SJSA1 (cell line): ENCODE results near the gene NR2F1. TPM values are rescaled to one million over a fixed set of nuclear protein-coding genes. Genes with fewer than 3 reads are reported as not detected.

Experiments used
- DNase-seq, 2 experiments: peaks; one replicate each; pipeline ENCODE4 v3.0.0-alpha.2; 2015 to 2020; ENCODE audit warnings: low spot score in 2 of 2, low read depth in 1 of 2
- H3K27ac ChIP-seq: fragments of 250-450 bp; sonication (Bioruptor Pico); 2 replicates; pipeline ENCODE4 v1.5.1; 2020; ENCODE audit warnings: mild to moderate bottlenecking, moderate library complexity
- H3K27me3 ChIP-seq: fragments of 250-450 bp; sonication (Bioruptor Pico); replicated peaks from 2 replicates; pipeline ENCODE4 v1.5.1; 2020; ENCODE audit warnings: mild to moderate bottlenecking, moderate library complexity
- H3K36me3 ChIP-seq: fragments of 250-450 bp; sonication (Bioruptor Pico); 2 replicates; pipeline ENCODE4 v1.5.1; 2020; ENCODE audit warnings: mild to moderate bottlenecking
- H3K4me1 ChIP-seq: fragments of 250-450 bp; sonication (Bioruptor Pico); replicated peaks from 2 replicates; pipeline ENCODE4 v1.6.1; 2021; ENCODE audit warnings: mild to moderate bottlenecking
- H3K4me3 ChIP-seq: fragments of 250-450 bp; sonication (Bioruptor Pico); 2 replicates; pipeline ENCODE4 v1.5.1; 2020; ENCODE audit warnings: mild to moderate bottlenecking
- H3K9me3 ChIP-seq: fragments of 250-450 bp; sonication (Bioruptor Pico); replicated peaks from 2 replicates; pipeline ENCODE4 v1.5.1; 2020; ENCODE audit warnings: mild to moderate bottlenecking
- total RNA-seq: library from RNA; depleted of rRNA; stranded (reverse); fragments of >200 nt; shearing (Covaris generic); gene quantifications from 2 replicates; pipeline ENCODE4 v1.2.3, GENCODE V29; 2014

The NR2F1 gene
- total RNA-seq, 1 experiment from 2014 or later, result 6.2 TPM

GRCh38 chr5:93601071-93601801 is 18.2 kb downstream of the NR2F1 start:
- H3K27ac ChIP-seq, result no peak overlapping the region
- H3K36me3 ChIP-seq, result no peaks in the 10 kb centered on the region
- H3K4me1 ChIP-seq, result peaks cover 4% of the 10 kb centered on the region; the same call in 1 of the 2 replicates
- H3K27me3 ChIP-seq, result no peaks in the 10 kb centered on the region
- no peaks in the 10 kb centered on the region for H3K9me3 ChIP-seq
- H3K4me3 ChIP-seq, result no peak overlapping the region
- no peak for DNase-seq

DNA sequence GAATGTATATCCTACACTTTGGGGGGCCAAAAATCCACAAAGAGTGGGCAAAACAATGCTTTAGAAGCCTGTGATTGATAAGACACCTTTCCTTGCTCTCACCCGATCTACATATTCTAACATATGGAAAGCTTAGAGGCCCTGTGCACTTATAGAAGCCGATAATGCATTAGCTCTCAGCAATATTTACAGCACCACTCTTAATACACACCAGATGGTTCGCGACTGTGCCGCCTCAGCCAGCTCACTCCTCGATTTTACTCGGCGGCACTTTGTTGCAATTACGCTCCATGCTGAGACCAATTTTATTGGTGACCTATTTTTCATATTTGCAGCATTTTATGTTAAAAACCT is 18.8 kb downstream of the NR2F1 start:
- peaks cover 6% of the 10 kb centered on the region for H3K4me1 ChIP-seq
- H3K36me3 ChIP-seq, result no peaks in the 10 kb centered on the region
- no peak for DNase-seq
- H3K27ac ChIP-seq, result no peak overlapping the region
- H3K27me3 ChIP-seq, result no peaks in the 10 kb centered on the region
- no peak overlapping the region for H3K4me3 ChIP-seq
- no peaks in the 10 kb centered on the region for H3K9me3 ChIP-seq

DNA sequence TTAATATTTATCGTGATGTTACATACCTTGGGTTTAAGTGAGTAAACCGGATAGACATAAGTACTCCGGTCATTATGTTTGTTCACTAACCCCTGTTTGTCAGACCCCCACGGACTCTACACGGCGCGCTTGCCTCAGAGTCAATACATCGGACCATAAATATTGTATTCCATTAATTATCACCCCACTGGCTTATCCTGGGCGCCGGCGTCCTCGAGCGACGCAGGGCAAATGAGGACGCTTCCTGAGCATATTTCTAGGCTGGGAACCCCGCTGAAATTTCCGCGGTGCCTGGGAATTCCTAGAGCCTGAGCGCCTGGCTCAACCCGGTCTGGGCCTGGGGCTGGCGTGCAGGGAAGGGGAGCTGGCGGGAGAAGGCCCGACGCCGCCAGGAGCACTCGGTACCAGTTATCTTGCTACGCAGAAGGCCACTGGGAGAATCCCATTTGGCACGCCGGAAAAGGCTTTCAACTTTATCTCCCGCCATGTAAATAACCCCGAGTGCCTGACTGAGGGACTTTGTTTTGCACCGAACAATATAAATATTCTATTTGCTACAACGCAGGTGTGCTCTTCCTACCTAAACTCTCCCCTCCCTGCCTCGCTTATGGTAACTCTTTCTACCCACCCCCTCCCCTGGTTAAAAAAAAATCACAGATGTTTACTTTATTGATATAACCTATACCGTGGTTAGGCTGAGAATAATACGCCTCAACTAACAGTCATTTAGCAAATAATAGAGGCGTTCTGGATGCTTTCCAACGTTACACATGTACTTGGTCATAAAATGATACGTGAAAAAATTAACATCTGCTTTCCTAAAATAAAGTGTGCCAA is 19.4 kb downstream of the NR2F1 start:
- no peaks in the 10 kb centered on the region for H3K36me3 ChIP-seq
- no peaks in the 10 kb centered on the region for H3K27me3 ChIP-seq
- H3K4me1 ChIP-seq, result peaks cover 12% of the 10 kb centered on the region
- H3K9me3 ChIP-seq, result no peaks in the 10 kb centered on the region
- H3K27ac ChIP-seq, result no peak overlapping the region
- DNase-seq, result no peak
- H3K4me3 ChIP-seq, result no peak overlapping the region

DNA sequence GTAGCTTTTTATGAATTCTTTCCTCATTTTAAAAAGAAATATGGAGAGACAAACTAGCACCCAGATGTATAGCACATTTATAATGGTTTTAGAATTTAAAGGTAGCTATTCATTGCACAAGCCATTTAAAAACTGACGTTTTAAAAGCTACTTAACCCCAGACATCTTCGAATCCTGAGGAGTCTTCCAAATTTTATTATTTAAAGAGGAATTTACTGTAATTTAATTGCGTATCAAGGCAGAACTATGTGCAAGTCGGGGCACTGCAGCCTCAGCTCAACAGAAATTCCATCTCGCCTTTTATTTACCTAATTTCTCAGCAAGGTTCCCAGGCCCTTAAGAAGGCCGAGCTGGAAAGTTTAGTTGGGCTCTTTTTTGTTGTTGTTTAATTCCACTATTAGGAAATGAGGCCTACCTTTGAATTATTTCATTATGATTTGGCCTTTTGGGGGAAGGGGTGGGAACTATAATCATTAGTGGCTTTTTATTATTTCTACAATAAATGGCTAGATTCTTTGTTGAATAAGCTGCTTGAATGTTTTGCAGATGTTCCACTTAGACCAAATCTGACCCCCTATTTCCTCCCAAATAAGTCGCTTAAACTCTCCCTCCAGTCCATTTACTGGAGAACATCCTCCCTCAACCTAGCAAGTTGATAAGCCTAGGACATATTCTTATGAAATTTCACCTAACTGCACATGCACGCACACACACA is 20.2 kb downstream of the NR2F1 start:
- no peak overlapping the region for H3K27ac ChIP-seq
- no peak overlapping the region for H3K4me3 ChIP-seq
- peaks cover 19% of the 10 kb centered on the region for H3K4me1 ChIP-seq
- DNase-seq, result no peak
- no peaks in the 10 kb centered on the region for H3K27me3 ChIP-seq
- H3K9me3 ChIP-seq, result no peaks in the 10 kb centered on the region
- no peaks in the 10 kb centered on the region for H3K36me3 ChIP-seq

DNA sequence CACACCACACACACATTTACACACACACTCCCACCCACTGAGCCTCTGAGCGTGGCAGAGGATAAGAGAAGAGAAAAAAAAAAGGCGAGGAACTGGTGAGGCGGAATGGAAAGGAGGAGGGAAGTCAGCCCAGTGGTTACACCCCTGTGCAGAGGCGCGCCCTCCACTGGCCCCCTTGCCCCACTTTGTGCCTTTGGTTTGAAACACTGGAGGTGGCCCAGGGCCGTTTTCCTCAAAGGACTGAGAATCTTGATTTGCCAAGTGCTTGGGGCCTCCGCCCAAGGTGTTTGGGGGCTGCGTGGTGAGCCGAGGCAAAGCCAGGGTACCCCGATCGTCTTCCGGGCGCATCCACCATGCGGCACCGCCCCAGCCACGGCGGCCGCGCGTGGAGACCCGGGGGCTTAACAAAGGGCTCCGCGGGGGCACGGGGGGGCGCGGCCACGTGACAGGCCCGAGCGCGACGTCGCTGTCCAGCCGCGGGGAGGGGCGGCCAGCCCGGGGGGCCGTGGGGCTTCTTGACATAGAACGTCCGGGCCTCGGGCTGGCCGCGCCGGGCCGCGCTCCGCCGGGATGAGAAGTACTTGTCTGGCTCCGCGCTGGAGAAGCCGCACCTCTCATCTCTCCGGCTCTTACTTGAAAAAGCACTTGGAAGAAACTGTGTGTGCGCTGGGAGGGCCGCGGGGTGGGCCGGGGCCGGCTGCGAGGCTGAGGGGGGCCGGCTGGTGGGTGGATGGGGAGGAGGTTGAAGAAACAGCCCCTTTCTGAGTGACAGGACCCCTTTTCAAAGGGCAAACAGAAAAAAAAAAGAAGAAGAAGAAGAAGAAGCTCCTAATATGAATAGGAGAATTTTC is 21.0 kb downstream of the NR2F1 start:
- no peak for DNase-seq
- H3K9me3 ChIP-seq, result no peaks in the 10 kb centered on the region
- no peak overlapping the region for H3K27ac ChIP-seq
- H3K36me3 ChIP-seq, result no peaks in the 10 kb centered on the region
- no peak overlapping the region for H3K4me3 ChIP-seq
- H3K4me1 ChIP-seq, result peaks cover 19% of the 10 kb centered on the region
- H3K27me3 ChIP-seq, result peaks cover 7% of the 10 kb centered on the region

DNA sequence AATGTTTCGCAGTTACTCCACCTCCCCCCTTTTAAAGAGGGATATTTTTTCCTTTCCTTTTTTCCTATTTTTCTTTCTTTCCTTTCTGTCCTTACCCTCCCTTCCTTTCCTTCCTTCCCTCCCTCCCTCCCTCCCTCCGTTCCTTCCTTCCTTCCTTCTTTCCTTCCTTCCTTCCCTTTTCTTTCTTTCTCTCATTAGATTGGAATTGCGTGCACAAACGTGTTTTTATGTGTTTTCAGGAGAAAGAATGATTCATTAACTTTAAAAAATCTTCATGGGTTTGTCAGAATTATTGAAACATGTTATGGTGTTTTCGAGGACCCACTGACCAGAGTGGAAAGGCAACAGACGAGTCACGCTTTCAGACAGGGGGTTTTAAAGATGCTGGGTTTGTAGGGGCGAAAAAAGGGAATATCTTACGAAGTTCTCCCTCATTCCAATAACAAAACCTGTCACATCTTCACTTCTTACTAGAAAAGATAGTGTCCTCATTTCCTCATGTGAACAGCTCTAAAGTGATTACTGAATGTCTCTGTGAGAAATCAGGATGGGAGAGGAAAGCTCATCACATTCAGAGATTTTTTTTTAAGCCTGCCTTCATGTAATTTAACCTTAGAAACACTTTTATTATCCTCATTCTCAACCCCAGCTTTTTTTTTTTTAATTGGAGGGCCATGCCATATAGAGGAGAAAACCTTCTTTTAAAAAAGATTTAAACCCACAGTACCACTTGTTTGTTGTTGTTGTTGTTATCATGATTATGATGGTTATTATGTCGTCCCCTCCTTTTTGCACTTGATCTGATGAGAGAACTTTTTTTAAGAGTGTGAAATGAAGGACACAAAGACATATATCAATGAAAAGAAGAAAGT is 21.9 kb downstream of the NR2F1 start:
- no peak for DNase-seq
- Histone ChIP-seq H3K9me3 (no peaks in the 10 kb centered on the region), H3K36me3 (no peaks in the 10 kb centered on the region), H3K27me3 (peaks cover 15% of the 10 kb centered on the region), H3K27ac (no peak overlapping the region), H3K4me3 (no peak overlapping the region), H3K4me1 (peaks cover 19% of the 10 kb centered on the region)

DNA sequence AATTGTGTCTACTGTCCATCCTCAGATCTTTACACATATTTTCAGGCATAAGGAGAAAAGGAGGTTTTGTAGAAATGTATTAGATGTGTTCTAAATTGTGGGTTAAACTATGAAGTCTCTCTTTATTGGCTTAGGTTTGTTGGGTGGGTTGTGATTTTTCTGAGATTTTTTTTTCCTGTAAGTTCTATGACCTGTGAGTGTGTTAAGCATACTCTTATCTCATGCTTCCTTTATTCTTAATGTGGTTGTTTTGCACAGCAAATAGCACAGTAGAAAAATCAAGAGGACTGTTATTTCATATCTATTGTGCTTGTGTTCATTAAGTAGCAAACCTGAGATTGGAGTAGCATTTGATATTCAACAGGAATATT is 23.3 kb downstream of the NR2F1 start:
- Histone ChIP-seq H3K36me3 (no peaks in the 10 kb centered on the region), H3K27me3 (peaks cover 30% of the 10 kb centered on the region), H3K4me1 (peaks cover 15% of the 10 kb centered on the region), H3K4me3 (no peak overlapping the region), H3K27ac (no peak overlapping the region), H3K9me3 (no peaks in the 10 kb centered on the region)
- DNase-seq, result no peak

DNA sequence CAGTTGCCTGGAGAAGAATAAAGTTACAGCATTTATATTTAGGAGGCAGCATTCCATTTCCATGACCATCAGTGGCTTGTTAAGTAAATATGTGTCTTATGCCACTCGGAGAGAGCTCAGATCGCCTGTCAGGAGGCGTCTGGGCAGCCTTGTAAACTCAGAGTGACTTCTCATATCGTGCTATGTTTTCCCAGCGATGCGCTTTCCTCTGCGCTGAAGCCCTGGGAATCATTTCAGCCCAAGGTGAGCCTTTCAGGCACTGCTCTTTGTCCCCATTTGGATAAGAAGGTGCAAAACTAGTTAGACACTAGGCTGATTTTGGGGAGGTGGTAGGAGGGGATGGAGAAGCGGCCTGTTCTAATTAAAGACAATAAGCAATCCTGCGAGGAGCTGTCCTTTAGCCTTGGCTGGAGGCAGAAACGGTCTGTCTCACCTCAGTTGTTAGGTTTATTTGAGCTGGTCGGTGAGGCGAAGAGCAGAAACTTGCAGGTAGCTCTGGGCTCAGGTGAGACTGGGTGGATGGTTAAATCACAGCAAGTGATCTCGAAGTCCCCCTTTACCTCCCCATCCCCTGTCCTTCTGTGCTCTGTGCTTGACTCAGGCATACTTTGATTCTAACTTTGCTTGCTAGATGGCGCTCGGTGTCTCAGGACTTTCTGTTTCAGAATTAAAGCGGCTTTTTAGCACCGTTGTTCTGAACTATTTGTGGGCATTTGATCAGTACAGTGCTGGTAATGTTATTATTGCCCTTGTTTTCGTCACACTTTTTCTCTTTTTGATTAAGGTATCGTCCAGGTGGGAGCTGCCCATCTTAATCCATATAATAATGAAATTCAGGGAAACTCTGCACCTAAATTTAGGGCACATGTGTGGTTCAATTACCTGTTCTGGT is 24.6 kb downstream of the NR2F1 start:
- H3K9me3 ChIP-seq, result no peaks in the 10 kb centered on the region
- H3K4me3 ChIP-seq, result peak overlapping the region; percentile 27
- peak overlapping the region; percentile 40 for H3K27ac ChIP-seq
- H3K4me1 ChIP-seq, result peaks cover 21% of the 10 kb centered on the region
- H3K36me3 ChIP-seq, result no peaks in the 10 kb centered on the region
- DNase-seq, result peak; percentile 69 to 73
- peaks cover 40% of the 10 kb centered on the region for H3K27me3 ChIP-seq

- DNase-seq, result no peak
- Histone ChIP-seq H3K36me3 (no peaks in the 10 kb centered on the region), H3K27me3 (peaks cover 53% of the 10 kb centered on the region), H3K4me1 (peaks cover 21% of the 10 kb centered on the region), H3K9me3 (no peaks in the 10 kb centered on the region), H3K27ac (no peak overlapping the region), H3K4me3 (no peak overlapping the region)
Measured at GRCh38 chr5:93608855-93609254, 25.8 kb downstream of the NR2F1 start.

DNA sequence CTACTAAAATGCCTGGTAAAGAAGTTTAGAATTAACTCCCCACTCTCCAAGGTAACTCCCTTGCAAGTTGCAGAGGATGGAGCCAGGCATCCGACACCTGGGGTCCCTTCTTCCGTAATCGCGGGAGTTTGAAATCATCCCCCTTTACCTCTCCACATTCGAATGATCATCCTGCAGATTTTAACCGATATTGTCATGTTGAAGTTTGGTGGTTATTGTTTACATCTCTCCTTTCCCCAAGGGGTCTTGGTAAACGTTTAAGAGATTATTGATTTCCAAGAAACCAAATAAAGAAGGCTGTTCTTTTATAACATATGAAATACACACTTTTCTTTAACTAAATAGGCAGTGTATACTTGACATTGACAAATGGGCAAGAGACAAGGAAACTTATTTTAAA is 26.7 kb downstream of the NR2F1 start:
- H3K27me3 ChIP-seq, result peaks cover 55% of the 10 kb centered on the region
- H3K27ac ChIP-seq, result no peak overlapping the region
- H3K9me3 ChIP-seq, result no peaks in the 10 kb centered on the region
- H3K4me1 ChIP-seq, result peaks cover 21% of the 10 kb centered on the region
- DNase-seq, result no peak
- H3K36me3 ChIP-seq, result no peaks in the 10 kb centered on the region
- no peak overlapping the region for H3K4me3 ChIP-seq

- H3K36me3 ChIP-seq, result no peaks in the 10 kb centered on the region
- peaks cover 21% of the 10 kb centered on the region for H3K4me1 ChIP-seq
- DNase-seq, result no peak
- no peak overlapping the region for H3K27ac ChIP-seq
- no peaks in the 10 kb centered on the region for H3K9me3 ChIP-seq
- H3K4me3 ChIP-seq, result no peak overlapping the region
- H3K27me3 ChIP-seq, result peaks cover 55% of the 10 kb centered on the region
Measured at GRCh38 chr5:93610581-93611272, 27.7 kb downstream of the NR2F1 start.
